ENCODE measurements around the gene RUNX1.

Gene RUNX1

DNA sequence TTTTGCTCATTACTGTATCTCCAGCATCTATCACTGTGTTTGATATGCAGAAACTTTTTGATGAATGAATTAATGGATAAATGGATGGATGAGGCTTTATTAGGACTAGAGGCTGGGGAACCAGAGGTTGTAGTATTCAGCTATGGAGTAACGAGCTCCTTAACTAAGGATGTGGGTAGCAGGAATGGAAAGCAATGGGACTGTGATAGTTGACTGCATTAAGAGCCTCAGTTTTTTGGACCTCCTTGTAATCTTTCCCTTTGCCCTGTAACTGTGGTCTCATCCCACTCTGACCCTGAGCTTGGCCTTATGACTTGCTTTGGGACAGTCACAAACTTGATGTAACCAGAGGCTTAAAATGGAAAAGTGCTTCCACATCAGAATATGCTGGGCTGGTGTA lies 9.0 kb upstream of the RUNX1 start:
- no peak for DNase-seq

DNA sequence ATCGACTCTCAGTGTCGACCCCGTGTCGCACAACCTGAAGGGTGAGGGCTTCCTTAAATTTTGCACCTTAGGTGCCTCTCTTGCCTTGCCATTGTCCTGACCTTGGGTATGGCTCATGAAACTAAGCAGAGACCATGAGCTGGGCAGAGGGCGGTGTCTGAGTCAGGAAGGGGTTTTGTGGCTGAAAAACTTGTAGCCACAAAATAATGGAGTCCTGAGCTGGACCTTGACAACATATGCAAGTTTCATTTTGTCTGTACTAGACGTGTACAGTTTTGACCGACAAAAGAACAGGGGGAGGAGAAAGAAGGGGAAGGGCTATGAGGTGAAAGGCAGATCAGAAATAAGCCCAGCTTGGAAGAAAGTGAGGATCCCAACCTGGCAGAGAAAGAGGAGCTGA lies 8.3 kb upstream of the RUNX1 start:
- no peak for DNase-seq

DNA sequence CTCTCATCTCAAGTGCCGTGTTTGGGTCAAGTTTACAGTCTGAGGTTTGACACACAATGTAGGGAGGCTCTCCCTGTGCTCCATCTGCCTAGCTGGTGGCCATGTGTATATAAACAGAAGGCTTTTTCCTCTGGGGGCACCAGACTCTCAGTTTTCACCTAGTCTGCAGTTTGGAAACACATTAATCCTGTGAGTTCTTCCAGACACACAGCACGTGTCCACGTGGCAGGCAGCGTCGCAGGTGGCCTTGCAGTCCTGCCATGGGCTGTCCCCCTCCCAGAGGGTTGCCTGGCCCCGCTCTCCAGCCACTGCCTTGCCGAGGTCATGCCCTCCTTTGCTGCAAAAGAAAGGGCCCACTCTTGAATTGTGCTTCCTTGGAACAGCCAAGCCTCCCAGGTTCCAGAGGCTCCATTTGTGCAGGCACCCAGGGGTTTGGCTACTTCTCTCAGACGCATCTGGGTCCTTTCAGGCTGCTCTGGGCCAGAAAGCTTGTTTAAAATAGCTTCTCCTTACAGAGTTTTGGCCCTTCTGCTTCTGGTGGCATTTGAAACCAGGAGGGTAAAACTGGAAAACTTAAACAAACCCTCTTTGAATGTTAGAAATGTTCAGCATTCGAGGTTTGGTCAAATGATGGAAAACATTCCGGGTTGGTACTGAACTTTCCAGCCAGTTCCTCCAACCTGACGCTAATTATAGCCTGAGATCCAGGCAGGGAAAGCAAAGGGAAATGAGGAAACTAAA lies 4.4 kb upstream of the RUNX1 start:
- no peak for DNase-seq

DNA sequence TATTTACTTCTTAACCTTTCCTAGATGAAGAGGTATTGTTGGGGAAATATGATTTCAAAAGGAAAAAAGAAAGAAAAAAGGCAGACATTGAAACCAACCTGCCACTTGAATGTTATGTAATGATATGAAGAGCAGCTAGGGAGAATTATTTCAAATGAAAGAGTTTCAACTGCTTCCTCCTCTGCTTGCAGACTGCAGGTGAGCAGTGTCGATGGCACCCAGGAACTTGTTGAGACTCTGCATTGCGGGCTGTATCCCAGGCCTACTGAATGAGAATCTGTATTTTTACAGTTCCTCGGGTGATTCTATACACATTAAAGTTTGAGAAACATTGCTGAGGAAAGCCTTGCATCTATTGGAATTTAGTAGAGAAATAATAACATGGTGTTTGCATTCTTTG lies 3.7 kb upstream of the RUNX1 start:
- no peak for DNase-seq

GRCh38 chr21:35051287-35051818 lies 2.3 kb upstream of the RUNX1 start:
- peak; percentile 87 to 89 for DNase-seq

DNA sequence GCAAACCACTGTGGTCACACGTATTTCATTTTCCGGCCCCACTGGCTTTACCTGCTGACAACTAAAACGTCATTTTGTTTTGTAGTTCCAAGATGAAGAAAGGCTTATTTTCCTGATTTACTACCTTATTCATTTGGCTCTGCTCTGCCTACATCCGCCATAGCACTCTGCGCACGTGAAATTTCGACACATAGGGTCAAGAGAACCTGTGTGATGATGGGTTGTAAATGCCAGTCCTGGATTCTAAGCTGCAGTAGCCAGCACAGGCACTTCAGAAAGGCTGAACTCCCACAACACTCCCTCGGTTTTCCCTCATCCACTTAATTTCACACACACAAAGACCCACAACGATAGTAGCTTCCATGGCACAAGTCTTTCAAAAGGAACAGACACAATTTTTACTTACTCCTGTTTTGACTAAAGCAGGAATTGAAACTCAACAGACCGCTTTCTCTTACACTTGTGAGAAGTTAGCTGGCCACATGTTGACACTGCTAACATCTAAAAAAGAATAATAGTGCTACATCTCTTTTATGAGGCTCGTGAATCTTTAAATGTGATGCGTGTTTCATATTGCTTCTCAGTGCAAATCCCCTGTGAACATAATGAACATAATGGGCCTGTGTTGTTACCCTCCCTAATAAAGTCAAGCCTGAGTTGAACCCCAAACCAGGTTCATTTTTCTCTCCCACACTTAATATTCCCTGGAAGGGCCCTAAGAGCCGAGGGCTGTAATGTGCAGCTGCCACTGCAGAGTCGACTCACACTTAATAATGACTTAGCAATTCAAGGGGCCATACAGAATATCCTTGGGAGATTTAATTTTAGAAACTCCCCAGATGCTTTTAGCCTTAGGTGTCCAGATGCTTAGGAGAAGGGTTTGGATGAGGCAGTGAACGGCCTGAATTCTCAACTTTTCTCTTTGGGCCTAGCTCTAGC lies 1.5 kb upstream of the RUNX1 start:
- DNase-seq = no peak

DNA sequence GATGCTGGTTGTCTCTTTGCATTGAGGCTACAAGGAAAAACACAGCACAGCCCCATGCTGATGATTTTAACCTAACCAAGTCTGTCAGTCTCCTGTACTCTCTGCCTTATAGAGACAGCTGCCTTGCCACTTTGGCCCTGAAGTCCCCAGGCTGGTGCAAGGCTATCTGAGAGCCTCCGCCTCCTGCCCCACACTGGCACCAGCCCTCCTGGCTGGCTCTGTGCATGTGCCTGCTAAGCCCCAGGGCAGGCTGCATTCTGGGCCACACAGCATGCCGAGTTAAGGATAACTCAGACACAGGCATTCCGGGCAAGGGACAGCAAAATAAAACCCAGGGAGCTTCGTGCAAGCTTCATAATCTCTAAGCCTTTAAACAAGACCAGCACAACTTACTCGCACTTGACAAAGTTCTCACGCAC lies 910 bp downstream of the RUNX1 start:
- peak; percentile 67 to 68 for DNase-seq

GRCh38 chr21:35046880-35047229 lies 2.2 kb downstream of the RUNX1 start:
- DNase-seq = no peak

GRCh38 chr21:35046263-35046624 lies 2.9 kb downstream of the RUNX1 start:
- no peak for DNase-seq

DNA sequence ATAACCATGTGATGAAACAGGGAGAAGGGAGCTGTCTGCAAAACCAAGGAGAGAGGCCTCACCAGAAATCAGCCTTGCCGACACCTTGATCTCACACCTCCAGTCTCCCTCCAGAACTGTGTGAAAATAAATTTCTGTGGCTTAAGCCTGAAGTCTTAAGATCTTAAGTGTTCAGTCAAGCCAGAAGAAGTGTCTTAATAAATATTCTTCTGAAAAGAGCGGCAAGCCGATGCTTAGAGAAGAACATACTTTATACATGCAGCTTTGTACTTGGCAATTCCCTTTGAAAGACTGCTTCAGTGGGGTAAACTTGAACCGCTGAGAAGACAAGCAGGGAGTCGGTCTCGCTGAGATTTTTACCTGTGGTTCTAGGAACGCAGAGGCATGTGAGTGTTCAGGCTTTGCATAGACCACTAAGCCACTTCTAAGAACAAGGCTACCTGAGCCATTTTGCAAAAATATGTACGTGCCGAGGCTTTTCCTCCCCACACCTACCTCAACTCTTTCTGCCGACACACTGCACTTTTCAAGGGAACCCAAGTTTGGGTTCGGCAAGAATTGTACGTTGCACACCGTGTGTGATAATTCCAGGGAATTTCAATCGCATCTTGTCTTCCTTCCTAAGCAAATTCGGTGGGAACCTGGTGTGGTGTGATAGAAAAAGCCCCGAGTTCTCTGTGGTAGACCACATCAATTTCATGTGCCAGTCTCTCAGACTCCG lies 3.4 kb downstream of the RUNX1 start:
- peak; percentile 71 to 72 for DNase-seq

DNA sequence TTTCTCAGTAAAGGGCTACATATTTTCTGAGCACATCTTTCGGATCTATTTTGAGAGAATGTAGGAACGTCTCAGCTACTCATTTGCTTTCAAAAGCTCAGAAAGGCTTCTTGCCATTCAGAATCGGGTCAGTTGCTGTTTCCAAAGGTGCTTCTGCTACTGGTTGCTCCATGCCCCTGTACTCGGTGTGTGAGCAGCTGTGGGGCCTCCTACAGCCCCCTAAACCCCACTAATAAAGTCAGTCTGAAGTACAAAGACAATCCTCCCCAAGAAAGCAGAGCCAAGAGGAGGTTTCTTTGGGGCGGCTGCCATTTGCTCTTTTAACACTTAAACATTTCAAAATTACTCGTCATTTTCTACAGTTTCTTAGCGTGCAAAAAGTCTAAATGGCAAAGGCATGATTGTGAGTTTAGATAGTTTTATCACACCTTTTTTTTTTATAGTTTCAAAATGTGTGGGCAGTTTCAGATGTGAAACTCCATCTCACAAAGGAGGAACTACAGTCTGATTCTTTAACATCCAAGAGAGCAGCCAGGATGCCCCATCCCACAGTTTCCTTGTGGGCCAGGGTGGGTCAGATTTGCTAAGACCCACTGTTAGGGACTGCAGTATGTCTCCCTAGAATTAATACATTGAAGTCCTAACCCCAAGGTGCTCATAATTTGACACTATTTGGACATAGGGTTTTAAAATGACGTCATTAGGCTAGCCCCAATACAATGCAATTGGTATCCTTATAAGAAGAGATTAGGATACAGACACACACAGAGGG lies 4.1 kb downstream of the RUNX1 start:
- DNase-seq = peak; percentile 68 to 69

- DNase-seq = no peak
Observed at GRCh38 chr21:35044128-35044527, 5.0 kb downstream of the RUNX1 start.

DNA sequence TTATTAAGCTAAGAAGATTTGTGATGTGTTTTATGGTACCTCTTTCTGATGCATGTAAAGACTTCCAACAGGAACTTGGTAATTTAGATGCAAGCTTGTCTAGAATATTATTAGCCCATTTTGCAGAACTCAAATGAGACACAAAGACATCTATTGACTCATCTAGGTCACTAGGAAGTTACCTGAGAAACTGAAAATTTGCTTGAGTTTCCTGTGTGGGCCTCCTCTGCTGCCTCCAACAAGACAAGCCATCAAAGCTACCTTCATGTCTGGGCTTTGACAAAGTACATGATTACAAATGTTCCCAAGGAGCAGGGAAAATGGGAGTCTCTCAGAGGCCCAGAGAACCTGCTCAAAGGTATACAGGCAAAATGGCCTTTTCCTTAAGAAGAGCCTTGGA lies 5.6 kb downstream of the RUNX1 start:
- DNase-seq = peak in 1 of 2 experiments; percentile 37

DNA sequence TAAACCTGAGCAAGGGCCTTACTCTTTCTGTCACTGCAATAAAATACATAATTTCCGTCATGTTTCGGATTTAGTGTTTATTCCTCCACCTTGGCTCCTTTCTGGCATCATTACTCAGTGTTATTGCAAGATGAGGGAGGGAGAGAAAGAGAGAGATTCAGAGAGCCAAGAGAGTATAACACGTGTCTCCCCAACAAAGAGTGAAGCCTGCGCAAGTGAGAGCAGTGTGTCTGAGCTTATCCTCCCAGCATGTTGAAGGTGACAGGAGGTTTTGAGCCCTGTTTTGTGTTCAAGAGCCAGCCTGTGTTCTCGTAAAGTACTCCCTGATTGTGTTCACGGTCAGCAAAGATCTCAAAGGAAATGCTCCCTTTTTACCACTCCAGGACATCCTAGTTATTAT lies 6.3 kb downstream of the RUNX1 start:
- DNase-seq = no peak

- DNase-seq = no peak
Observed at GRCh38 chr21:35041881-35042280, 7.2 kb downstream of the RUNX1 start.

GRCh38 chr21:35041122-35041521 lies 8.0 kb downstream of the RUNX1 start:
- DNase-seq = no peak

DNA sequence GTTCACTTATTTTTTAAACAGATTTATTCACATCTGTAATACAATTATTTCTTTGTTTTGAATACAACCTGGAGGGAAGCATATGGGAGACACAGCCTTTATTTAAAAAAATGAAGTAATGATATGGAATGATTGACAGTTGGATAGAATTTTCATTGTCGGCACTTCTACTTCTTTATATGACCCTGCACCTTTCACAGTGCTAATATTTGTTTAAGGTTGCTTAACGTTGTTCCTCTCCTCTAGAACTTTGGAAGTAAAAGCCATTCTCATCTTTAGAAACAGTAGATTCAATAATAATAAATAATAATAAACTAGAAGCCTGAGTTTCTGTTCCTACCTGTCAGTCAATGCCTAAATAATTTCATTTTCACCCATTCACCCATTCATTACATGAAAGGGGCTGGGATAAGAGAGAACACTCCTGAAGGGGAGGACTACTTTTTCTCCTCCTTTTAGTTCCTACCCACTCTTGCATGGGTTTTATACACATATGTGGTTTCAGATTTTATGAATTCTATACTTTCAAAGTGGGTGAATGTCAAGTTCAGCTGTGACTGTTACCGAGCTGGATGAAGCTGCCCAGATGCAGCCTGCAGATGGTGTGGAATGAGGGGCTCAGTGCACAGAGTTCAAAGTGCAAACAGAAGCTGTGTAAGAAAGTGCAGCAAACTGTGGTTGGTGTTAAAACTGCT lies 9.4 kb downstream of the RUNX1 start:
- DNase-seq = peak in 1 of 2 experiments; percentile 41

DNA sequence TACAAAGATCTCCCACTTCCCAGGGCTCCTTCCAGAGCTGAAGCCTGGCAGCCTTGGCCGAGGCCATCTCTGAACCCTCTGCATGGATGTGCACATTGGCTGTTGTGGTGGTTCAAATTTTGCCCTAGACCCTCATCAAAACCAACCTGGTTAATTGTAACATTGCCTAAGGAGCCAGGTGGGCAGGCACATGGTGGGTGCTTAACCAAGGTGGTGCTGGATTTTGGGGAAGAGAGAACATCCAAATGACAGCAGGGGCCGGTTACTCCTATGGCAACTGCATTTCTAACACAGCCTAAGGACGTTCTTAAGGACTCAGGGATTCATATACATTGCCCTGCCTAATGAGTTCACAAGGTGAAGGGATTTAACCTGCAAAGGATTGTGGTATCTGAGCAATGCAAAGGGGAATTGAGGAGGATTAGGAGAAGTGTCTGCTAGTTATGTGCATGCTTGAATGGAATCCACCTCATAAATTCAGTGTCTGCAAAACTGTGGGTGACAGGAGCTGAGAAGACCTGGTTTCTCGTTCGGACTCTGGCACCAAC lies 10.3 kb downstream of the RUNX1 start:
- peak in 1 of 2 experiments; percentile 19 for DNase-seq

DNA sequence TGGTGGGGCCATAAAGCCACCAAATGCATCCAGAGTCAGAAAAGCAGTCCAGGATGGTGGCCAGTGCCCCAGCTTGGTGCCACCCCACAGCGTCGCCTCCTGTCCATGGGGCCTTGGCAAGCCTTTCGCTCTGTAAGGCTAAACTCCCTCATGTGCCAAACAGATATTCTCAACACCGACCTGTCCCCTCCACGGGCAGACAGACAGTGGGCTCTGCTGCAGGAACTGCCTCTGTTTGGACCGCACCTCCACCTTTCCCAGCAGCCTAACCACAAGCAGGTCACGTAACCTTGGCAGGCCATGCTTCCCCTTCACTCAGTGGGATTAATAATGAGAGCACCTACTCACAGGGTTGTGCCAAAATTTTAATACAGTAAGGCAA lies 11.7 kb downstream of the RUNX1 start:
- DNase-seq = peak in 1 of 2 experiments; percentile 37

DNA sequence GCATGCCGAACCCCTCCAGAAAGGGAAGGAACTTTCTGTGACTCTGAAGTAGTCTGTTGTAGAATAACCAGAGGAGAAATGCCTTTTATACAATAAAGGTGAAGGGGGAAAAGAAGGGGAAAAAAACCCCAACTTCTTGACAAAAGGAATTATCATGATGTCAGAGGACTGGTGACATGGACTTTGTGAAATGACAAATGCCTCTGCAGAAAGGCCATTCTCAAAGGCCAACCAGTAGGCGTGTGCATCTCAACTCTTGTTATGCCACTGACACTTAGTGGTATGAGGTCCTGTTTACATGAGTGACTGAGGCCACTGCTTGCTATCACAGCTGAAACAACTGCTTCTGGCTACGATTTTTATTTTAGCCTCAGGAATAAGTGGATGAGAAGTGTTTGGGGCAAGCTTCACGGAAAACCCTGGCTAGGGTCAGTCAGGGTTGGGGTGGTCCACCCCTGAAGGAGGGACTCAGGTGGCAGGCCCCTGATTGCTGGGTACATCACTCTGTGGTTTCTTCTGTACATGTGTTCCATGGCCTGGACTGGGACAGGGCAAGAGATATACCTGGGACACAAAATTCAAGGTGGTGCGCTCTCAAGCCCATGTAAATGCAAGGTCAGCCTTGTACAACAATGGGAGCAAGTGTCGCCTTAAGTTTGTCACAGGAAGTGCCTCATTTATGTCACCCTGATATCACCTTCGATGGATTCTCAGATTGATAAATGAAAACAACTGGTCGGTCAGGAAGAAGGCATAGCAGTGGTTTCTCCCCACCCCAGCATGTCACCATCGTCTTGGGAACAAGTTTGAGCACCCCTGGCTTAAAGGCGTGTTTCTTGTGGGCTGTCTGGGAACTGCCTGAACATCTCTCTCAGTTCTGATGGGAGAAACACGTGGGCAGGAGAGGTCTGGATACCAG lies 12.4 kb downstream of the RUNX1 start:
- DNase-seq = peak in 1 of 2 experiments; percentile 41
